ENCODE data around the gene MEIOB.
"Not testable (repeated sequence)": the region's sequence is repeated elsewhere in the genome, so short reads cannot be mapped to it uniquely, and the experiment has no call there.

MEIOB gene, protein sequence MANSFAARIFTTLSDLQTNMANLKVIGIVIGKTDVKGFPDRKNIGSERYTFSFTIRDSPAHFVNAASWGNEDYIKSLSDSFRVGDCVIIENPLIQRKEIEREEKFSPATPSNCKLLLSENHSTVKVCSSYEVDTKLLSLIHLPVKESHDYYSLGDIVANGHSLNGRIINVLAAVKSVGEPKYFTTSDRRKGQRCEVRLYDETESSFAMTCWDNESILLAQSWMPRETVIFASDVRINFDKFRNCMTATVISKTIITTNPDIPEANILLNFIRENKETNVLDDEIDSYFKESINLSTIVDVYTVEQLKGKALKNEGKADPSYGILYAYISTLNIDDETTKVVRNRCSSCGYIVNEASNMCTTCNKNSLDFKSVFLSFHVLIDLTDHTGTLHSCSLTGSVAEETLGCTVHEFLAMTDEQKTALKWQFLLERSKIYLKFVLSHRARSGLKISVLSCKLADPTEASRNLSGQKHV

DNA sequence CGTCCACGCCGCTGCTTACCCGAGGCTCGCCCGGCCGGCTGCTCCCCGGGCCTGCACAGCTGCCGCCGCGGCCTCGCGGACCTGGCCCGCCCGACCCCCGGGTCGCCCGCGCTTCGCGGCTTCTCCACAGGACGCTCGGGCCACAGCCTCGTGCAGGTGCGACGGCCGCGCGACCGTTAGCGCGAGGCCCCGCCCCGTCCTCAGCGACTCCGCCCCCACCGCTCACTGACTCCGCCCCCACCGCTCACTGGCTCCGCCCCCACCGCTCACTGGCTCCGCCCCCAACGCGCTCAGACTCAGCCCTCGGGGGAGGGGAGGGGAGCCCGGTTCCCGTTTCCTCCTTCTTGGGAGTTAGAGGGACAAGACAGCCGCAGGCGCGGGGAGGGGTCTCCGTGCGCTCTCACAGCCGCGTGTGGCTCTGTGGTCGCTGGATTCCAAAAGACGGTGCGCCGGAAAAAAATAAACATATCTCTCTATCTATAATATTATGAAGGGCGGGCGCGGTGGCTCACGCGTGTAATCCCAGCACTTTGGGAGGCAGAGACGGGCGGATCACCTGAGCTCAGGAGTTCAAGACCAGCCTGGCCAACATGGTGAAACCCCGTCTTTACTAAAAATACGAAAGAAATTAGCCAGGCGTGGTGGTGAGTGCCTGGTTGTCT is at the start of gene MEIOB:
Gene MEIOB, minus strand, starts transcription at position 191 of the 662 bp plus-strand sequence. CDS start 3,989 bp downstream, outside the sequence.
- H3K36me3 ChIP-seq = no peaks in the 10 kb centered on the region
- no peak within 1 kb of the TSS for H3K4me2 ChIP-seq
- no peak within 1 kb of the TSS for H3K9ac ChIP-seq
- no peaks in the 10 kb centered on the region for H3K27me3 ChIP-seq
- no peak within 1 kb of the TSS for H3K27ac ChIP-seq
- no peaks in the 10 kb centered on the region for H3K9me3 ChIP-seq
- no peaks in the 10 kb centered on the region for H3K4me1 ChIP-seq
- no peaks in the 10 kb centered on the region for H4K20me1 ChIP-seq
- TF ChIP-seq Cebpa-rat (IDR thresholded peaks at IDR 0.05) = no peak
- no peak within 1 kb of the TSS for H3K4me3 ChIP-seq

DNA sequence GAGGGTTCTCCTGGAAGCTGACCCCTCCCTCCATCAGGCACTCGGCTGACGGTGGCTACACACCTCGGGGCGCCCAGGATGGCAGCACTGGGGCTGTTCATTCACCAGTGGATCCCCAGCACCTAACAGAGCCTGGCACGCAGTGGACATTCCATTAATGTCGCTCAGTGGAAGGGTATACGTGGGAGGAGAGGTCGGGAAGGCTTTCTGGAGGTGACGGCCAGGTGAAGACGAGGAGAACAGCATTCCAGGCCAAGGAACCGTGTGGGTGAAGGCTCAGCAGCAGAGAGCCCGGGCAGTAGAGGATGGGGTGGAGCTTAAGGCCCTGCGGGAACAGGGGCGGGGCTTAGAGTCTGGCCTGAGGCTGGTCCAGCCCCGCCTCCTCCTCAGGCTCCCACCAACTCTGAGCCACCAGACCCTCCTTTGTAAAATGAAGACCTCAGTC is 48.8 kb upstream of the MEIOB start:
- no peak overlapping the region for H3K4me3 ChIP-seq
- H3K27me3 ChIP-seq = peaks cover 92% of the 10 kb centered on the region
- no peak overlapping the region for H3K9ac ChIP-seq
- no peaks in the 10 kb centered on the region for H3K36me3 ChIP-seq
- H3K27ac ChIP-seq = no peak overlapping the region
- H3K4me2 ChIP-seq = no peak overlapping the region
- no peaks in the 10 kb centered on the region for H3K9me3 ChIP-seq
- H3K4me1 ChIP-seq = 0 out of 2 replicates have a peak, but pooled peaks cover 7% of the 10 kb centered on the region
- no peak for TF ChIP-seq Cebpa-rat (IDR thresholded peaks at IDR 0.05)
- peaks cover 38% of the 10 kb centered on the region; the same call in 1 of the 2 replicates for H4K20me1 ChIP-seq

DNA sequence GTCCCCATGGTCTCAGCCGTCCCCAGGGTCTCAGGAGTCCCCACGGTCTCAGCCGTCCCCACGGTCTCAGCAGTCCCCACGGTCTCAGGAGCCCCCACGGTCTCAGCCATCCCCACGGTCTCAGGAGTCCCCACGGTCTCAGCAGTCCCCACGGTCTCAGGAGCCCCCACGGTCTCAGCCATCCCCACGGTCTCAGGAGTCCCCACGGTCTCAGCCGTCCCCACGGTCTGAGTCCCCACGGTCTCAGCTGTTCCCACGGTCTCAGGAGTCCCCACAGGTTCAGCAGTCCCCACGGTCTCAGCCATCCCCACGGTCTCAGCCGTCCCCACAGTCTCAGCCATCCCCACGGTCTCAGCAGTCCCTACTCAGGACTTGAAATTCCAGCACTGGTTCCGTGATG is 48.2 kb upstream of the MEIOB start:
- not testable (repeated sequence) for H3K9ac ChIP-seq, H3K4me3 ChIP-seq, H3K4me1 ChIP-seq, H3K36me3 ChIP-seq, H3K4me2 ChIP-seq, H3K27ac ChIP-seq, H3K9me3 ChIP-seq
- Histone ChIP-seq H3K27me3 (peaks cover 98% of the 10 kb centered on the region), H4K20me1 (peaks cover 40% of the 10 kb centered on the region; the same call in 1 of the 2 replicates)

- Histone ChIP-seq H4K20me1 (peaks cover 40% of the 10 kb centered on the region; the same call in 1 of the 2 replicates), H3K9me3 (no peaks in the 10 kb centered on the region), H3K4me1 (0 out of 2 replicates have a peak, but pooled peaks cover 7% of the 10 kb centered on the region), H3K27me3 (peaks cover 100% of the 10 kb centered on the region), H3K36me3 (no peaks in the 10 kb centered on the region), H3K27ac (no peak overlapping the region), H3K4me3 (no peak overlapping the region), H3K4me2 (no peak overlapping the region), H3K9ac (no peak overlapping the region)
- no peak for TF ChIP-seq Cebpa-rat (IDR thresholded peaks at IDR 0.05)
Measured at GRCh38 chr16:1919327-1919998, 47.5 kb upstream of the MEIOB start.

GRCh38 chr16:1918351-1919326 is 46.7 kb upstream of the MEIOB start, which contains the start of gene HS3ST6:
TSS of gene HS3ST6 (minus strand) at chr16:1918415. CDS start at chr16:1918323, 92 bp downstream.
- H3K4me1 ChIP-seq = 0 out of 2 replicates have a peak, but pooled peaks cover 3% of the 10 kb centered on the region
- no peak for TF ChIP-seq Cebpa-rat (IDR thresholded peaks at IDR 0.05)
- no peak within 1 kb of the TSS for H3K9ac ChIP-seq
- peaks cover 40% of the 10 kb centered on the region; the same call in 1 of the 2 replicates for H4K20me1 ChIP-seq
- H3K4me2 ChIP-seq = no peak within 1 kb of the TSS
- no peak within 1 kb of the TSS for H3K4me3 ChIP-seq
- H3K9me3 ChIP-seq = no peaks in the 10 kb centered on the region
- H3K27me3 ChIP-seq = peaks cover 100% of the 10 kb centered on the region
- no peak within 1 kb of the TSS for H3K27ac ChIP-seq
- no peaks in the 10 kb centered on the region for H3K36me3 ChIP-seq

DNA sequence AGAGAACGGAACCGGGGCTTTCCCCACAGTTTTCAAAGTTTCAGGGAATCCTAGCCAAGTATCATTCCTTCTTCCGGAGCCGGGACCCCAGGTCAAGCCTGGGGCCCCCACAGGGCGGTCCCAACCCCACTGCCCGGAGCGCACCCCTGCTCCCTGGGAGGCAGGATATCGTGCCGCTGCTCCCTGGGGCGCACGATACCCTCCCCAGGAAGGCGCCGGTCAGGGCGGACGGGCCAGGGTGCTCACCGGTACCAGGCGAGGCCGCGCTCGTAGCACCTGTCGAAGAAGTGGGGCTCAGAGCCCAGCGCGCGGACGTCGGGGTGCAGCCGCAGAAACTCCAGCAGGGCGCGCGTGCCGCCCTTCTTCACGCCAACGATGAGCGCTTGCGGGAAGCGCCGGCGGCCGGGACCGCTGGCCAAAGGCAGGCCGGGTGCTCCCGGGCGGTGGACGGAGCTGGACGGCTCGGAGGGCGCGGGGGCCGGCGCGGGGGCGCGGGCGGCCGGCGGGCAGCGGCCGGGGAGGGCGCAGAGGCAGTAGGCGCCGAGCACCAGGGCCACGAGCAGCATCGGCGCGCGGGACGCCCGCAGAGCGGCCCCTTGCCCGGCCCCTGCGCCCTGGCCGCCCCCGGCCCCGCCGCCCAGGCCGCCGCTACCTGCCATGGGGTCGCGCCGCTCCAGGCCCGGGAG is 45.8 kb upstream of the MEIOB start:
- H3K9ac ChIP-seq = no peak overlapping the region
- H3K4me2 ChIP-seq = no peak overlapping the region
- H3K9me3 ChIP-seq = no peaks in the 10 kb centered on the region
- no peaks in the 10 kb centered on the region for H3K4me1 ChIP-seq
- peaks cover 99% of the 10 kb centered on the region for H3K27me3 ChIP-seq
- peaks cover 40% of the 10 kb centered on the region; the same call in 1 of the 2 replicates for H4K20me1 ChIP-seq
- no peak overlapping the region for H3K4me3 ChIP-seq
- TF ChIP-seq Cebpa-rat (IDR thresholded peaks at IDR 0.05) = no peak
- no peaks in the 10 kb centered on the region for H3K36me3 ChIP-seq
- H3K27ac ChIP-seq = no peak overlapping the region

DNA sequence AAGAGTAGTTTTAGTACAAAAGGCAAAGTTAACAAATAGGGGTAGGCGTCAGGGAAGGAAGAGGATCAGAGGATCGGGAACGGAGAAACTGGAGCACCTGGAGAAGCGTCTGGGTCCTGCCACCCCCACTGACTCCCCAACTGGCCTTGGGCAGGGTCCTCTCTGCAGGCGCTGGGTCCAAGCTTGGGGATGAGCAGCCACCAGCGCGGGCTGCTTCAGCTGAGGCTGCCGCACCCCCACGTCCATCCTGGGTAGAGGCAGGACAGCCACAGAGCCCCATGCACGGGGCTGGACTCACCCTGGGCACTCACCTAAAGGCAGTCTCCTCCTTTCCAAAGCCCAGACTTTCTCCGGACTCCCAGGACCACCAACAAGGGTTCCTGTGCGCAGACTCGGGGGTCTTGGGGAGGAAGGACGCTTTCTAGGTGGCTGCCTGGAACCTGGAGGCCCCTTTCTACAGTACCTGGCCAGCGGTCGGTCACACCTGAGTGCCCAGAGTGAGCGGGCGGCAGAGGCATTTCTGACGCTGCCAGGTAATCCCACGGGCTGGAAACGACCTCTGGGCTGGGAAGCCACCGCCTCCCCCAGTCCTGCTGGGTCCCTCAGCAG is 45.2 kb upstream of the MEIOB start:
- H3K4me3 ChIP-seq = no peak overlapping the region
- H3K9me3 ChIP-seq = no peaks in the 10 kb centered on the region
- no peak overlapping the region for H3K4me2 ChIP-seq
- H3K4me1 ChIP-seq = no peaks in the 10 kb centered on the region
- H4K20me1 ChIP-seq = peaks cover 40% of the 10 kb centered on the region; the same call in 1 of the 2 replicates
- H3K27ac ChIP-seq = no peak overlapping the region
- peaks cover 92% of the 10 kb centered on the region for H3K27me3 ChIP-seq
- H3K9ac ChIP-seq = no peak overlapping the region
- TF ChIP-seq Cebpa-rat (IDR thresholded peaks at IDR 0.05) = no peak
- no peaks in the 10 kb centered on the region for H3K36me3 ChIP-seq

DNA sequence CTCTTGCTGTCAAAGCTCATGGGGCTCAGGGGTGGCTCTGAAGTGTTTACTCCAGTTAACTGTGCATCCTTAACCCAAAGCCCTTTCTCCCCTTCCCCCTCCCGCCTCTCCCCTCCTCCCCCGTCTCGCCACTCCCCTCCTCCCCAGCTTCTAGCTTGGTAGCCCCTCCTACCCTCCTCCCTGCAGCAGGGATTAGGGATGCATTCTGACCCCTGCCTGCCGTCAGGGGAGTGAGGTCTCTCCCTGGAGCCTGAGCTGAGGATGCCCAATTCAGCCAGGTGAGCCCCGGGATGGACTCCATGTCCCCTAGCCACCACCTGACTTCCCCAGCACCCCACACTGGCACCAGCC is 44.7 kb upstream of the MEIOB start:
- no peak overlapping the region for H3K9ac ChIP-seq
- H3K4me1 ChIP-seq = no peaks in the 10 kb centered on the region
- no peak overlapping the region for H3K4me2 ChIP-seq
- no peak for TF ChIP-seq Cebpa-rat (IDR thresholded peaks at IDR 0.05)
- no peaks in the 10 kb centered on the region for H3K9me3 ChIP-seq
- peaks cover 40% of the 10 kb centered on the region; the same call in 1 of the 2 replicates for H4K20me1 ChIP-seq
- H3K27ac ChIP-seq = no peak overlapping the region
- peaks cover 87% of the 10 kb centered on the region for H3K27me3 ChIP-seq
- H3K4me3 ChIP-seq = no peak overlapping the region
- no peaks in the 10 kb centered on the region for H3K36me3 ChIP-seq

All from BLaER1 (cell line).